ENCODE data around the gene B4GALT1.

GRCh38 chr9:33099754-33100153 is 67.4 kb downstream of the B4GALT1 start:
- TF ChIP-seq POLR2A (IDR thresholded peaks at IDR 0.05; ENCODE audit: low read length) (no peak), GATA1 (IDR thresholded peaks at IDR 0.05; ENCODE audit: low read depth, low read length) (no peak)
